ENCODE measurements around the gene NUP85.
"Not testable (repeated sequence)": the region's sequence is repeated elsewhere in the genome, so short reads cannot be mapped to it uniquely, and the experiment has no call there.

The NUP85 gene, protein sequence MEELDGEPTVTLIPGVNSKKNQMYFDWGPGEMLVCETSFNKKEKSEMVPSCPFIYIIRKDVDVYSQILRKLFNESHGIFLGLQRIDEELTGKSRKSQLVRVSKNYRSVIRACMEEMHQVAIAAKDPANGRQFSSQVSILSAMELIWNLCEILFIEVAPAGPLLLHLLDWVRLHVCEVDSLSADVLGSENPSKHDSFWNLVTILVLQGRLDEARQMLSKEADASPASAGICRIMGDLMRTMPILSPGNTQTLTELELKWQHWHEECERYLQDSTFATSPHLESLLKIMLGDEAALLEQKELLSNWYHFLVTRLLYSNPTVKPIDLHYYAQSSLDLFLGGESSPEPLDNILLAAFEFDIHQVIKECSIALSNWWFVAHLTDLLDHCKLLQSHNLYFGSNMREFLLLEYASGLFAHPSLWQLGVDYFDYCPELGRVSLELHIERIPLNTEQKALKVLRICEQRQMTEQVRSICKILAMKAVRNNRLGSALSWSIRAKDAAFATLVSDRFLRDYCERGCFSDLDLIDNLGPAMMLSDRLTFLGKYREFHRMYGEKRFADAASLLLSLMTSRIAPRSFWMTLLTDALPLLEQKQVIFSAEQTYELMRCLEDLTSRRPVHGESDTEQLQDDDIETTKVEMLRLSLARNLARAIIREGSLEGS

DNA sequence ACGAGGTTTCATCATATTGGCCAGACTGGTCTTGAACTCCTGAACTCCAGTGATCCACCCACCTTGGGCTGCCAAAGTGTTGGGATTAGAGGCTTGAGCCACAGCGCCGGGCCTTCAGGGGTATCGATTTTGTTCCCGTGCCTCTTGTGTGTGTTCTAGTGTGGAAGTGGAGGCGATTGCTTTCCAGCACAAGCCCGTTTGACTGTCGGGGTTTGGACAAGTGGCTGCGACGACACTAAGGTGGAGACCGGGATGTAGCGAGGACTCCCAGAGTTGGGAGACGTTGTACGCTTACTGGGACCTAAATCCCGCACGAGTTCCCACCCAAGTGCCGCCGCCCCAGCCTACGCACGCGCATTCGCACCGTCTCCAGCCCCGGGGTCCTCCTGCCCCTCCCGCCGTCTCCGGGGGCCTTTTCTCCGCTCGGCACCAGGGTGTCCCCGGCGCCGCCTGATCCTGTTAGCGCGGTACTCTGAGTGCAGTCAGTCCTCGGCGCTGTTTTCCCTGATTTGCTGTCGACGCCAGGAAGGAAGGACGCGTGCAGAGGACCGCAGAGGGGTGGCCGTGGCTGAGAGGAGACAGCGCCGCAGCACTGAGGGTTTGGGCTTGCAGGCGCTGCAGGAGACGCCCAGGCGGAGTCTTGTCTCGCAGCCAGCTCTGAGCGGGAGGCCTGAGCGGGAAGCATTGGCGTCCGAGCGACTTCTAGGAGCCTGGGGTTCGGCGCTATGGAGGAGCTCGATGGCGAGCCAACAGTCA, at the start of gene NUP85:
Gene NUP85 (plus strand): TSS at position 643 of the 756 bp plus-strand sequence. CDS start 83 bp downstream, at position 726.
- DNase-seq (ENCODE audit: extremely low read depth, low read depth) = peak; percentile 79
- TF ChIP-seq, protein P1, sequence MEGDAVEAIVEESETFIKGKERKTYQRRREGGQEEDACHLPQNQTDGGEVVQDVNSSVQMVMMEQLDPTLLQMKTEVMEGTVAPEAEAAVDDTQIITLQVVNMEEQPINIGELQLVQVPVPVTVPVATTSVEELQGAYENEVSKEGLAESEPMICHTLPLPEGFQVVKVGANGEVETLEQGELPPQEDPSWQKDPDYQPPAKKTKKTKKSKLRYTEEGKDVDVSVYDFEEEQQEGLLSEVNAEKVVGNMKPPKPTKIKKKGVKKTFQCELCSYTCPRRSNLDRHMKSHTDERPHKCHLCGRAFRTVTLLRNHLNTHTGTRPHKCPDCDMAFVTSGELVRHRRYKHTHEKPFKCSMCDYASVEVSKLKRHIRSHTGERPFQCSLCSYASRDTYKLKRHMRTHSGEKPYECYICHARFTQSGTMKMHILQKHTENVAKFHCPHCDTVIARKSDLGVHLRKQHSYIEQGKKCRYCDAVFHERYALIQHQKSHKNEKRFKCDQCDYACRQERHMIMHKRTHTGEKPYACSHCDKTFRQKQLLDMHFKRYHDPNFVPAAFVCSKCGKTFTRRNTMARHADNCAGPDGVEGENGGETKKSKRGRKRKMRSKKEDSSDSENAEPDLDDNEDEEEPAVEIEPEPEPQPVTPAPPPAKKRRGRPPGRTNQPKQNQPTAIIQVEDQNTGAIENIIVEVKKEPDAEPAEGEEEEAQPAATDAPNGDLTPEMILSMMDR (IDR thresholded peaks at IDR 0.05; ENCODE audit: low read depth, low read length) = no peak

DNA sequence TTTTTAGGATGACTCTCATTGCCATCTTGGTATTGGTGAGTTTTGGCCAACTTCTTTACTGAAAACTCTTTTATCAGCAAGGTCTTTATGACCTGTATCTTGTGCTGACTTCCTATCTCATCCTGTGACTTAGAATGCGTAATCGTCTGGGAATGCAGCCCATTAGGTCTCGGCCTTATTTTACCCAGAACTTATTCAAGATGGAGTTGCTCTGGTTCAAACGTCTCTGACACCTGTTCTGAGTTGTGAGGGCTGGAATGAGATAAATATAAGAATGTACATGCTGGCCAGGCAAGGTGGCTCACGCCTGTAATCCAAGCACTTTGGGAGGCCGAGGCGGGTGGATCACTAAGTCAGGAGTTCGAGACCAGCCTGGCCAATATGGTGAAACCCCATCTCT, 47.0 kb upstream of the NUP85 start:
- DNase-seq (ENCODE audit: extremely low read depth, low read depth) = not testable (repeated sequence)

DNA sequence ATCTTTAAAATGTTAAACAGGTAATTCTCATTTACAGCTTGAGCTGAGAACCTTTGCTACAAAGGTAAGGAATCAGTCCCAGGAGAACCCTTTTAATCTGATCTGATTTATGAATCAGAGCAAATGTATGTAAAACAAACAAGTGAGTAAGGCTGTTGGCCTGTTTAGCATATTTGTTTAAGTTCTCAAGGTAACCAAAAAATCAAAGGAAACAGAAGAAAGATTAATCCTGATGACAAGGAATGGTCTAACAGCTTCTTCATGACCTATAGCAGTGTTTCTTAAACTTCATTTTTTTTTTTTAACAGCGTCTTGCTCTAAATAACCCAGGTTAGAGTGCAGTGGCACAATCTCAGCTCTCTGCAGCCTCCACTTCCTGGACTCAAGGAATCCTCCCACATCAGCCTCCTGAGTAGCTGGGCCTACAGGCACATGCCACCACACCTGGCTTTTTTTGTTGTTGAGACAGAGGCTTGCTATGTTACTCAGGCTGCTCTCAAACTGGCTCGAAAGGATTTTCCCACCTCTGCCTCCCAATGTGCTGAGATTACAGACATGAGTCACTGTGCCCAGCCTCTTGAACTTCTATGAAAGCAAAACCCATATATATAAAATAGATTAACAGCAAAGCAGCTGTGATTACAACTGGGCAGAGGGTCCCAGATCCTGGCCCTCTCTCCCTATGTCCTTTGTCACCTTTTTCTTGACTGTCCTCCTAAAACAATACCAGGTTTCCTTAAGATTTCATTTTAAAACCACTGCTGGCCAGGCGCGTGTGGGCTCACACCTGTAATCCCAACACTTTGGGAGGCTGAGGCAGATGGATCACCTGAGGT, 46.1 kb upstream of the NUP85 start:
- DNase-seq (ENCODE audit: extremely low read depth, low read depth) = no peak
- TF ChIP-seq, protein P1 (IDR thresholded peaks at IDR 0.05; ENCODE audit: low read depth, low read length) = no peak

DNA sequence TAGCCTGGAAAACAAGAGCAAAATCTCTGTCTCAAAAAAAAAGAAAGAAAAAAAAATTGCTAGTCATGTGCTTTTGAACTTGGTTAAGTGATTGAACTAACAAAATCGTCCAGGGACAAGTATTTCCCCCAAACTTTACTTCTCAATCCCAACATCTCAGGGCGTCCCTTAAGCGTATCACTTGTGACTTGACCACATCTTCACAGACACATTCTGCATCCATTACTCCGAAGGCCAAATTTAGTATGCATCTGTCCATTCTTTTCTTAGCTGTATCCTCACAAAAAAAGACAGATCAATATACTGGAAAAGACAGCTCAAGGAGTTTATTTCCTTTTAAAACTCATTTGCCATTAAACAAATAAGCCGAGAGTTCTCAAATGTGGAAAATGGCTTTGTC, 45.3 kb upstream of the NUP85 start:
- TF ChIP-seq, protein P1 (IDR thresholded peaks at IDR 0.05; ENCODE audit: low read depth, low read length) = no peak
- DNase-seq (ENCODE audit: extremely low read depth, low read depth) = no peak

DNA sequence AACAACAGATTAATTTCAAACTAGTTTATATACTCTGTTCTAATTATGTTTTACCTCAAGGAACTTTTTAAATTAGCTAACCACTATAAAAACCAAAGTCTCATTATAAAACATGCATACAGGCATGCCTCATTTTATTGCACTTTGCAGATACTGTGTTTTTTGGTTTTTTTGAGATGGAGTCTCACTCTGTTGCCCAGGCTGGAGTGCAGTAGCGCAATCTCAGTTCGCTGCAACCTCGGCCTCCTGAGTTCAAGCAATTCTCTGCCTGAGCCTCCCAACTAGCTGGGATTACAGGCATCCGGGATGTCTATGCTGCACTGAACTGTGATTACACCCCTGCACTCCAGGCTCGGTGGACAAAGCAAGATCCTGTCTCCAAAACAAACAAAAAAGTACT, 42.4 kb upstream of the NUP85 start:
- TF ChIP-seq, protein P1 (IDR thresholded peaks at IDR 0.05; ENCODE audit: low read depth, low read length) = no peak
- DNase-seq (ENCODE audit: extremely low read depth, low read depth) = no peak

DNA sequence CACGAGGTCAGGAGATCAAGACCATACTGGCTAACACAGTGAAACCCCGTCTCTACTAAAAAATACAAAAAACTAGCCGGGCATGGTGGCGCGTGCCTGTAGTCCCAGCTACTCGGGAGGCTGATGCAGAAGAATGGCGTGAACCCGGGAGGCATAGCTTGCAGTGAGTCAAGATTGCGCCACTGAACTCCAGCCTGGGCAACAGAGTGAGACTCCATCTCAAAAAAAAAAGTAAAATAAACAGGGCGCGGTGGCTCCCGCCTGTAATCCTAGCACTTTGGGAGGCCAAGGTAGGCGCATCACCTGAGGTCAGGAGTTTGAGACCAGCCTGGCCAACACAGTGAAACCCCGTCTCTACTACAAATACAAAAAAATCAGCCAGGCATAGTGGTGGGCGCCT, 40.9 kb upstream of the NUP85 start:
- DNase-seq (ENCODE audit: extremely low read depth, low read depth) = not testable (repeated sequence)

DNA sequence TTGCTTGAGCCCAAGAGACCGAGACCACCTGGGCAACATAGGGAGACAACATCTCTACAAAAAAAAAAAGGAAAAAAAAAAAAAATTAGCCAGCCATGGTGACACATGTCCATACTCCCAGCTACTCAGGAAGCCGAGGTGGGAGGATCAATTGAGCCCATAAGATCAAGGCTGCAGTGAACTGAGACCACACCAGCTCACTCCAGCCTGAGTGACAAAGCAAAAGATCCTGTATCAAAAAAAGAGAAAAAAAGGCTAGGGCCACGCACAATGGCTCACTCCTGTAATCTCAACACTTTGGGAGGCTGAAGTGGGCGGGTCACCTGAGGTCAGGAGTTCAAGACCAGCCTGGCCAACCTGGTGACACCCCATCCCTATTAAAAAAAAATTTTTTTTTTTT, 36.5 kb upstream of the NUP85 start:
- TF ChIP-seq, protein P1 (IDR thresholded peaks at IDR 0.05; ENCODE audit: low read depth, low read length) = no peak
- DNase-seq (ENCODE audit: extremely low read depth, low read depth) = no peak

Measured in AG09319 (cell line).